ENCODE data around the gene CLK4. TPM values are rescaled to one million over a fixed set of nuclear protein-coding genes. Genes with fewer than 3 reads are reported as not detected.

Gene CLK4
- 10 to 100 TPM; 22.3 to 25.4 TPM for total RNA-seq

- no peaks in the 10 kb centered on the region for H3K27me3 Mint-ChIP-seq
- DNase-seq (ENCODE audit: low spot score): peak; percentile 97
- H3K27ac Mint-ChIP-seq: peak within 1 kb of the TSS; percentile 91 to 97
- ATAC-seq: peak; percentile 96
- H3K4me3 Mint-ChIP-seq: peak within 1 kb of the TSS; percentile 100
- no peaks in the 10 kb centered on the region for H3K9me3 Mint-ChIP-seq
- peaks cover 23 to 30% of the 10 kb centered on the region in 2 donors for H3K4me1 Mint-ChIP-seq (ENCODE audit: low read depth in 2 of 2)
- H3K36me3 Mint-ChIP-seq: peaks cover 14% of the 10 kb centered on the region
Measured at GRCh38 chr5:178626484-178627258, at the start of gene CLK4. Gene CLK4, minus strand, starts transcription at chr5:178627050. Its CDS starts 3,634 bp downstream, at chr5:178623416.

GRCh38 chr5:178675922-178676321 is 49.1 kb upstream of the CLK4 start:
- no peak for ATAC-seq
- H3K4me3 Mint-ChIP-seq: no peak overlapping the region
- no peaks in the 10 kb centered on the region for H3K9me3 Mint-ChIP-seq
- DNase-seq (ENCODE audit: low spot score): no peak
- H3K27ac Mint-ChIP-seq: no peak overlapping the region
- H3K36me3 Mint-ChIP-seq: no peaks in the 10 kb centered on the region
- no peaks in the 10 kb centered on the region for H3K4me1 Mint-ChIP-seq (ENCODE audit: low read depth in 2 of 2)
- peaks cover 23 to 30% of the 10 kb centered on the region in 2 donors for H3K27me3 Mint-ChIP-seq

- H3K4me3 Mint-ChIP-seq: no peak overlapping the region
- ATAC-seq (no peak), DNase-seq (ENCODE audit: low spot score) (no peak)
- peaks cover 32 to 42% of the 10 kb centered on the region in 2 donors for H3K27me3 Mint-ChIP-seq
- no peaks in the 10 kb centered on the region for H3K9me3 Mint-ChIP-seq
- H3K36me3 Mint-ChIP-seq: no peaks in the 10 kb centered on the region
- no peak overlapping the region for H3K27ac Mint-ChIP-seq
- H3K4me1 Mint-ChIP-seq (ENCODE audit: low read depth in 2 of 2): no peaks in the 10 kb centered on the region
Measured at GRCh38 chr5:178674334-178674733, 47.5 kb upstream of the CLK4 start.

- no peak for ATAC-seq
- DNase-seq (ENCODE audit: low spot score): no peak
- Mint-ChIP-seq H3K9me3 (no peaks in the 10 kb centered on the region), H3K27ac (no peak overlapping the region), H3K4me1 (ENCODE audit: low read depth in 2 of 2) (no peaks in the 10 kb centered on the region), H3K36me3 (no peaks in the 10 kb centered on the region), H3K4me3 (no peak overlapping the region), H3K27me3 (peaks cover 34 to 46% of the 10 kb centered on the region in 2 donors)
Measured at GRCh38 chr5:178673801-178674295, 47.0 kb upstream of the CLK4 start.

- no peak for ATAC-seq
- no peak overlapping the region for H3K4me3 Mint-ChIP-seq
Measured at GRCh38 chr5:178672630-178673029, 45.8 kb upstream of the CLK4 start.

GRCh38 chr5:178671602-178672144 is 44.8 kb upstream of the CLK4 start:
- Mint-ChIP-seq H3K4me3 (no peak overlapping the region), H3K9me3 (no peaks in the 10 kb centered on the region), H3K4me1 (ENCODE audit: low read depth in 2 of 2) (no peaks in the 10 kb centered on the region), H3K36me3 (no peaks in the 10 kb centered on the region), H3K27ac (no peak overlapping the region), H3K27me3 (peaks cover 23 to 34% of the 10 kb centered on the region in 2 donors)
- ATAC-seq (no peak), DNase-seq (ENCODE audit: low spot score) (no peak)

More at GRCh38 chr5:178672630-178673029, 45.8 kb upstream of the CLK4 start:
- Mint-ChIP-seq H3K4me1 (ENCODE audit: low read depth in 2 of 2) (no peaks in the 10 kb centered on the region), H3K36me3 (no peaks in the 10 kb centered on the region), H3K27ac (no peak overlapping the region), H3K27me3 (peaks cover 26 to 40% of the 10 kb centered on the region in 2 donors), H3K9me3 (no peaks in the 10 kb centered on the region)
- no peak for DNase-seq (ENCODE audit: low spot score)

GRCh38 chr5:178670351-178670885 is 43.6 kb upstream of the CLK4 start:
- Mint-ChIP-seq H3K27me3 (peaks cover 21 to 24% of the 10 kb centered on the region in 2 donors), H3K4me3 (no peak overlapping the region), H3K36me3 (no peaks in the 10 kb centered on the region), H3K9me3 (no peaks in the 10 kb centered on the region), H3K27ac (no peak overlapping the region), H3K4me1 (ENCODE audit: low read depth in 2 of 2) (no peaks in the 10 kb centered on the region)
- ATAC-seq (peak in 1 of 2 donors; percentile 28), DNase-seq (ENCODE audit: low spot score) (no peak)

- Mint-ChIP-seq H3K4me1 (ENCODE audit: low read depth in 2 of 2) (no peaks in the 10 kb centered on the region), H3K27me3 (peaks cover 24% of the 10 kb centered on the region in 2 donors), H3K27ac (no peak overlapping the region), H3K36me3 (no peaks in the 10 kb centered on the region), H3K9me3 (no peaks in the 10 kb centered on the region), H3K4me3 (no peak overlapping the region)
- DNase-seq (ENCODE audit: low spot score): no peak
- ATAC-seq: no peak
Measured at GRCh38 chr5:178668579-178668978, 41.7 kb upstream of the CLK4 start.

- Mint-ChIP-seq H3K27ac (no peak overlapping the region), H3K36me3 (no peaks in the 10 kb centered on the region), H3K4me1 (ENCODE audit: low read depth in 2 of 2) (no peaks in the 10 kb centered on the region), H3K27me3 (peaks cover 24% of the 10 kb centered on the region in 2 donors), H3K4me3 (no peak overlapping the region), H3K9me3 (no peaks in the 10 kb centered on the region)
- no peak for DNase-seq (ENCODE audit: low spot score)
- ATAC-seq: no peak
Measured at GRCh38 chr5:178667688-178668087, 40.8 kb upstream of the CLK4 start.

- Mint-ChIP-seq H3K4me3 (no peak overlapping the region), H3K27ac (no peak overlapping the region), H3K9me3 (no peaks in the 10 kb centered on the region), H3K27me3 (peaks cover 19 to 24% of the 10 kb centered on the region in 2 donors), H3K36me3 (no peaks in the 10 kb centered on the region), H3K4me1 (ENCODE audit: low read depth in 2 of 2) (no peaks in the 10 kb centered on the region)
- ATAC-seq (no peak), DNase-seq (ENCODE audit: low spot score) (no peak)
Measured at GRCh38 chr5:178667101-178667500, 40.3 kb upstream of the CLK4 start.

- DNase-seq (ENCODE audit: low spot score) (no peak), ATAC-seq (no peak)
- no peaks in the 10 kb centered on the region for H3K9me3 Mint-ChIP-seq
- H3K4me1 Mint-ChIP-seq (ENCODE audit: low read depth in 2 of 2): no peaks in the 10 kb centered on the region
- no peaks in the 10 kb centered on the region for H3K36me3 Mint-ChIP-seq
- H3K27me3 Mint-ChIP-seq: peaks cover 7% of the 10 kb centered on the region in 2 donors
- H3K27ac Mint-ChIP-seq: no peak overlapping the region
- no peak overlapping the region for H3K4me3 Mint-ChIP-seq
Measured at GRCh38 chr5:178664141-178664540, 37.3 kb upstream of the CLK4 start.

- Mint-ChIP-seq H3K27ac (no peak overlapping the region), H3K4me1 (ENCODE audit: low read depth in 2 of 2) (no peaks in the 10 kb centered on the region), H3K36me3 (no peaks in the 10 kb centered on the region)
Measured at GRCh38 chr5:178662541-178662860, 35.7 kb upstream of the CLK4 start.

GRCh38 chr5:178661836-178662540 is 35.1 kb upstream of the CLK4 start:
- no peaks in the 10 kb centered on the region for H3K4me1 Mint-ChIP-seq (ENCODE audit: low read depth in 2 of 2)
- no peak overlapping the region for H3K27ac Mint-ChIP-seq
- DNase-seq (ENCODE audit: low spot score): no peak
- no peaks in the 10 kb centered on the region for H3K9me3 Mint-ChIP-seq
- no peaks in the 10 kb centered on the region for H3K36me3 Mint-ChIP-seq
- peaks cover 10 to 15% of the 10 kb centered on the region in 2 donors for H3K27me3 Mint-ChIP-seq
- no peak overlapping the region for H3K4me3 Mint-ChIP-seq
- no peak for ATAC-seq

More at GRCh38 chr5:178662541-178662860, 35.7 kb upstream of the CLK4 start:
- ATAC-seq (no peak), DNase-seq (ENCODE audit: low spot score) (no peak)
- Mint-ChIP-seq H3K9me3 (no peaks in the 10 kb centered on the region), H3K4me3 (no peak overlapping the region), H3K27me3 (peaks cover 5 to 11% of the 10 kb centered on the region in 2 donors)

Data from natural killer cell treated with Interleukin-12 subunit alpha and Interleukin-12 subunit beta and Interleukin-15 and Interleukin-18, amount 100 ng/mL, for 72 hours (primary cell).